Medulla oblongata (tissue), 1 donor: ENCODE results near the gene MNS1.
"Not testable (repeated sequence)": the region's sequence is repeated elsewhere in the genome, so short reads cannot be mapped to it uniquely, and the experiment has no call there.

ENCODE experiments used
- DNase-seq: peaks from one replicate; pipeline ENCODE4 v3.0.0-alpha.2; 2015; ENCODE audit errors: extremely low spot score

The MNS1 gene

DNA sequence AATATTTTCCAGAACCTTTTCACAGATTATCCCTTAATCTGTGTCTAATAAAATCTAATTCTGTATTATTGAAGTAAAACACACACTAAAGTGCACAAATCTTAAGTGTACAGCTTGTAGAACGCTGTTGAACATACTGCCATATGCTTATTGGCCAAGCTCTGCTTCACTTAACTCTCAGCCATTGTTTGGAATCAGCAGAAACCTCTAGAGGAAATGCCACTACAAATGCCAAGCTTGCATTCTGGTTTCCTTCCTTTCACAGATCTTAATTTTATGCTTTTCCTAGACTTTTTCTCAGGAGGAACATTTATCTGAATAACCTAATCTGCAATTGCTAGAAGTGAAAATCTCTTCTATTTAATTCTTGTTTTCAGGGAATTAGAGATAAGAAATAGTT, 10.1 kb downstream of the MNS1 start:
- no peak for DNase-seq

DNA sequence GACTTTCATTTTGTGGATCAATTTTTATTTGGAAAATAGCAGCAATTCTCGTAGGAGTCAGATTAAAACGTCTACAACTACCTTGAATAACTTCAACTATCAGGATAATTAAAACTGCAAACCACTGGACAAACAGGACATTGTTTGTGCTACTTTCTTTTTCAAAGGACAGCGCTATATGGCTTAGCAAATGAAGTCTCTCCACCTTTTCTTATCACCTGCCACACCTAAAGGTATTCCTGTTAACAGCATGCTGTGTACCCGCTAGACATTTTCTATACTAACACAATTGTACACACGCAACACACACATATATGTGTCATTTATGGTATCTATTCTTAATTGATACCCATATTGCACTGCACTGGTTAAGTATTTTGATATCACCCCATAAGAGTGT, 19.2 kb downstream of the MNS1 start:
- no peak for DNase-seq

DNA sequence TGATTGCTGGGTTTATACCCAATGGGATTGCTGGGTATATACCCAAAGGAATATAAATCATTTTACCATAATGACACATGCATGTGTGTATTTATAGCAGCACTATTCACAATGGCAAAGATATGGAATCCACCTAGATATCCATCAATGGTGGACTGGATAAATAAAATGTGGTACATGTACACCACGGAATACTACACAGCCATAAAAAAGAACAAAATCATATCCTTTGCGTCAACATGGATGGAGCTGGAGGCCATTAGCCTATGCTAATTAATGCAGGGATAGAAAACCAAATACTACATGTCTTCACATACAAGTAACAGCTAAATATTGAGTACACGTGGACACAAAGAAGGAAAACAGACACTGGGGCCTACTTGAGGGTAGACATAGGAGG, 22.6 kb downstream of the MNS1 start:
- DNase-seq, result no peak

DNA sequence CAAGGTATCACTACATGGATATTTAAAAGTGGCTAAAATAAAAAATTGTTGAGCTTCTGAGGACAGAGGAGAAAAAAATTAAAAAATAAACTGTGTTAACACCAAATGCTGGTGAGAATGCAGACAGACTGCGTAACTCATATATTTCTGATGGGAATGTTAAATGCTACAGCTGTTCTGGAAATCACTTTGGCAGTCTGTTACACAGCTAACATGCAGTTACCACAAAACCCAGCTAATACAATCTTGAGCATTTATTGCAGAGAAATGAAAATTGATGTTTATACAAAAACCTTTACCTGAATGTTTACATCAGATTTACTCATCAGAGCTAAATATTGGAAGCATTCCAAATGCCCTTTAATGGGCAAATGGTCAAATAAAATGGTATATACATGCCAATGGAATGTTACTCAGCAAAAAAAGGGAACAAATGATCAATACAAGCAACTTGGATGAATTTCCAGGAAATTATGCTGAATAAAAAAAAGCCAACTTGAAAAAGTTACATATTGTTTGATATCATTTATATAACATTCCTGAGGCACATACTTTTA, 24.6 kb downstream of the MNS1 start:
- no peak for DNase-seq

DNA sequence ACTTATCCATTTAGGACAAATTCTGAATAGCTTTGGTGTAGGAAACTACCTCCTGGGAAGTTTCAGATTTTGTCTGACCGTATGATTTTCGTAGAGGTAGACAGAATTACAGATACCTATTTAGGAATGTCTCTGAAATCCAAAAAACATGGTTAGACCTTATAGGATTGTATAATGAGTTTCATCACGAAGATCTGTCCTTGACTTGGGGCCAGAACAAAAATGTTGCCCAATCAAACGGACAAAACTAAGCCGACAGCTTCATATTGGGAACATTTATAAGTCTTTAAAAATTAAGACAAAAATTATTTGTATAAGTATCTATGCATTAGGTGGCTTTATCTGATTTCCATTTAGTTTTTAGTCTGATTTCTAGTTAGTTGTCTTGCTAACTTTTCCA, 32.6 kb downstream of the MNS1 start:
- no peak for DNase-seq

DNA sequence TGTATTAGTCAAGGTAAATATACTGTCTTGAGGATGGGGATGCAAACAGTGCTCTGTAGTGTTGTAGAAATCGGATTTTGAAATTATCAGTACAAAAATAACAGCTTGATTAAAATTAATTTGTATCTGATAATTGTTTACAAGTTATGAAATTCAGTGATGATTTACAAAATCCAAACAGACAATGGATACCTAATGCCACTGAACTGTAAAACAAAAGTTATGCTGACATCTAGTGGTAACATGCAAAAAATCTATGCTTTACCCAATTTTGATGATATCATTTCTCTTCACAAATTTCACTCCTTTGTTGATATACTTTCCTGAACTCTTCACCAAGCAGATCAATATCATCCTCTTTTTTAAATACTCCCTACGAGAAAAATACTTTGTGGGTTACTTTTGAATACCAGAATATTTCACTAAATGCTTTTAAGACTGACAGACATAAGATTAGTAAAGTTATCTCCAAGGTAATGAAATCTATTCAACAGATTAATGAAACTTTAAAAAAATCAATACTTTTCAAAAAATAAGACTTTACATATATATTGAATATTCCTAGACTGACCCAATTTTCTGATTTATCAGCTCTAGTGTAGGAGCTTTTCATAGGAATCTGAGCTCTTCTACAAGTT, 36.0 kb downstream of the MNS1 start:
- peak; percentile 14 for DNase-seq

DNA sequence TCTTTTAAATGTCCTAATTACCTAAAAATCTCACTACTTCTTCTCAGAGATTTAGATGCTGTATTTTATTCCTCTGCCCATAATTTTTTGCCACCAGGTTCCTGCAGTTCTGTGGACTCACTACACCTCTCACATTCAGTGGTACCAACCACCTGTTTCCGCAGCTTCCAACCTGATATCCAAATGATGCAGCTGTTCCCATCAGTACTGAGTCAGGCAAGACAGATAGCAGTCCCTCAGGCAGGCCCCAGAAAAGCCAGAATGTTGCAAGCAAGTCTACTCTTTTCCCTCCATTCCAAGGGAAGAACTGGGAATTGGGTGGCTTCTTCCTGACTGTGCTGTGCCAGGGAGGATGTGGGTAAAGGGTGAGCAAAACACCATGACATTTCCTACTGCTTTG, 39.0 kb downstream of the MNS1 start:
- no peak for DNase-seq

DNA sequence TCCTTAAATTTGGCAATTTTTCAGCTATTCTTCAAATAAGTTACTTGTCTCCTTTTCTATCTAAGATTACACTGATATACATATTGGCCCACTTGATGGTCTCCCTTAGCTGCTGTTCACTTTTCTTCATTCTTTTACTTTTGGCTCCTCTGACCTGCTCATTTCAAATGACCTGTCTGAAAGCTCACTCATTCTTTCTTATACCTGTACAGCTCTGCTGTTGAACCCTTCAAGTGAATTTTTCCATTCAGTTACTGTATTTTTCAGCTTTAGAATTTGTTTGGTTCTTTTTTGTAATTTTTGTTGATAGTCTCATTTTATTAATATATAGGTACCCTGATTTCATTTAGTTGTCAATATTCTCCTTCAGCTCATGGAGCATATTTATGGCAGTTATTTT, 39.7 kb downstream of the MNS1 start:
- DNase-seq, result no peak

DNA sequence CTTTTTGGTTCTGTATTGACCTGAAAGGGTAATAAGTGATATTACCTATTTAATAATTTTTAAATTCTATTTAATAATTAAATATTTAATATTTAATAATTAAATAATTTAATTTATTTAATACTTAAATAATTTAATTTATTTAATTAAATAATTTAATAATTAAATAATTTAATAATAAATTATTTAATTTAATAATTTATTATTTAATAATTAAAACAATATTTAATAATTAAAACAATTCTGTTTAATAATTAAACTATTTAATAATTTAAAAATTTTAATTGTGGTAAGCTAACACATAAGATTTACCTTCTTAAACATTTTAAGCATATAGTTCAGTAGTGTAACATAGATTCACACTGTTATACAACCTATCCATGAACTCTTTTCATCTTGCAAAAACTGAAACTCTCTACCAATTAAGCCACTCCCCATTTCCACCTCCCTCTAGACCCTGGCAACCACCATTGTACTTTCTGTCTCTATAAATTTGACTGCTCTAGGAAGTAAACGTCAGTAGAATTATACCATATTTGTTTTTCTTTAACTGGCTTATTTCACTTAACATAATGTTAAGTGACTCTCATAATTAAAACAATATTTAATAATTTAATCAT, 51.7 kb downstream of the MNS1 start:
- not testable (repeated sequence) for DNase-seq

DNA sequence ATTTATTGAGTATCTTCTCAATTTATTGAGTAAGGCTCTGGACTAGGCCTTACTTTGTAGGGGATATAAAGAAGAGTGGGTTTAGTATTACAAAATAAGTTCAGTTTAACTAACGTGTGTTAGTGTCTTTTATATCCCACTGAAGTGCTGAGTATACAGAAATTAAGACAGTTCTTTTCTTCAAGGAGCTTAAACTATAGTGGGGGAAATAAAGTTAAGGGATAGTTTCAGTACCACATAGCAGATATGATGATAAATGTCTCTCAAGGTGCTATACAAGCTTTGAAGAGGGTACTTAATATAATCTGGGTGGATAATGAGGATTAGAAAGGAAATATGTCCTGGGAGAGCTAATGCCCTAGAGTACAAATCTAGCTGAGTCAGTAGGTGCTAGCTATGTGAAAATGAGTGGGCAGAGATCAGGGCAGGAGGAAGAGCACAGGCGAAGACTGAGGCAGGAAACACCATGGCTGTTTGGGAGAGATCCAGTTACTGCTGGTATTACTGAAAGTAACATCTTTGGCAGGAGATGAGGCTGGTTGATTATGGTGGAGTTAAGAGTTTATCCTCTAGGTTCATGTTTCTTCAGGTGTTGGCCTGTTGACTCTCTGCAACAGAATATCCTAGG, 53.7 kb downstream of the MNS1 start:
- DNase-seq, result no peak

DNA sequence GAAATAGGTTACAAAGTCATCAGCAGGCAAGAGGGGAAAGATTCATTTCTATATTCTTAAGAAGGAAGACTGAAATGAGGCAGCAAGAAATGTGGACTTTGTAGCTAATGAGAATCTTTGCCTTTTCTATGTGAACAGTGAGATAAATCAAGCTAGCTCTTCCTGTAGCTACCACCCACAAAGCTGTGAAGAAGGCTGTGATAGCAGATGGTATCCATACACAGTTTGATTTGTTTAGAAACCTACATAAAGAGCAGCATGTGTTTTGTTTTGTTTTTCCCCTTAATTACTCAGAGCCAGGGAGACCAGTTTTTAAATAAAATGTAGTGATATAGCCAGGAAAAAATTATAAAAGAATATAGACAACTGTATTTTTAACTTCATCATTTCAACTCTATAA, 54.2 kb downstream of the MNS1 start:
- no peak for DNase-seq

DNA sequence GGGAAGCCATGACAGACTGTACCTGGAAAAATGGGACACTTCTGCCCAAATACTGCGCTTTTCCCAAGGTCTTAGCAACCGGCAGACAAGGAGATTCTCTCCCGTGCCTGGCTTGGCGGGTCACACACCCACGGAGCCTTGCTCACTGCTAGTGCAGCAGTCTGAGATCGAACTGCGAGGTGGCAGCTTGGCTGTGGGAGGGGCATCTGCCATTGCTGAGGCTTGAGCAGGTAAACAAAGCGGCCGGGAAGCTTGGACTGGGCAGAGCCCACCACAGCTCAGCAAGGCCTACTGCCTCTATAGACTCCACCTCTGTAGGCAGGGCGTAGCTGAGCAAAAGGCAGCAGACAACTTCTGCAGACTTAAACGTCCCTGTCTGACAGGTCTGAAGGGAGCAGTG, 65.7 kb downstream of the MNS1 start:
- not testable (repeated sequence) for DNase-seq

DNA sequence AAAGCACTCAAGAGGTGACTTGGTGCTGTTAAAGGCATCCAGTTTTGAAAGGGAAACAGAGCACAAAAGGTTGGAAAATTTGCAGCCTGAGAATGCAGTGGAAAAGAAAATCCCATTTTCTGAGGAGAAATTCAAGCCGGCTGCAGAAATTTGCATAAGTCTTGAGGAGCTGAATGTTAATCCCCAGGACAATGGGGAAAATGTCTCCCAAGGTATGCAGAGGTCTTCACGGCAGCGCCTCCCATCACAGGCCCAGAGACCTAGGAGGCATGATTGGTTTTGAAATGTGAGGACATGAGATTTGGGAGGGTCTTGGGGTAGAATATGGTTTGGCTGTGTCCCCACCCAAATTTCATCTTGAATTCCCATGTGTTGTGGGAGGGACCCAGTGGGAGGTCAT, 67.6 kb downstream of the MNS1 start:
- DNase-seq, result not testable (repeated sequence)

DNA sequence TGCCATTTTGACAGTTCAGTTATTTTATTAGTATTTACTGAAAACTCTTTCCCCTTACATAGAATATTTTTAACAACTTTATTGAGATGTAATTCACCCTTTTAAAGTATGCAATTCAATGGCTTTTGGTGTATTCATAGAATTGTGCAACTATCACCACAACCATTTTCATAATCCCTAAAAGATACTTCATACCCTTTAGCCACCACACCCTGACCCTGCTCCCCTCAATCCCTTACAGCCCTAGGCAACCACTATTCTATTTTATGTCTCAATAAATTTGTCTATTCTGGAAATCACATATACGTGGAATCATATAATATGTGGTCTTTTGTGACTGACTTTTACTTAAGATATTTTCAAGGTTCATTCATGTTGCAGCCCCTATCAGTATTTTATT, 70.0 kb downstream of the MNS1 start:
- DNase-seq, result no peak

DNA sequence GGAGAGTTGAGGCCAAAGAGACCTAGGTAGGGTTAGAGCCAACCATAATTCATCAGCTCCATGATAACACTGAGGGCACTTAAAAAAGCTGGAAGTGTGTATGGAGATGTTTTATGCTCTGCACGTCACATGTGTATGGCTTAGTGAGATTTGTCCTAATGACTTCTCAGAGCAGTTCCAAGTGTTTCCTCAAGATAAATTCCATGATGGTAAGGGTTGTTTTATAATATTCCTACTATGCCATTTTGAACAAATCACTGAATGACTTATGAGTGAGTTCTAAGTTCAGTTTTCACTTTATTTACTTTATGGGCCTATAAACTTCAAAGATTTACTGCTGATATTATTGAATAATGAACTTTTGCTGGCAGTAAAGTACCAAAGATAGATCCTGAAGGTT, 71.7 kb downstream of the MNS1 start:
- no peak for DNase-seq

DNA sequence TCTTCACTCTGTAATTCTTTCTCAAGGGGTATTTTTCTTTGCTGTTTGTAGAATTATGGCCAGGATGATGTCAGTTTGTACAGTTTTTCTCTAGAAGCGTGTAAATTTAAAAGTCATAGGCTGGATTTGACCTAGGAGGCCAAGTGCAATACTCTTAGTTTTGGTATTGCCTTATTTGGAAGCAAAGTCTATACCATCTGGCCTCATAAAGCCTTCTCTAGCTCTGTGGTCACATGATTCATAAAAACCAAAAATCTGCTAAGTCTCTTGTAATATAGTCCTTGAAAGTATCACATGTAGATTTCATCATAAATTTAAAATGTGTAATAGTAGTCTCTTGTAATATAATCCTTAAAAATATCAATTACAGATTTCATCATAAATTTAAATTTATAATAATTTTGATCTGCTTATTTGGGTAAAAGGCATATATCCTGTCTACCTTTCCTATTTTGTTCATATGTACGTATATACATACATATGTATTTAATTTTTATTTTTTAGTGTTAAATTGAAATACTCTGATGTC, 74.1 kb downstream of the MNS1 start:
- DNase-seq, result no peak

DNA sequence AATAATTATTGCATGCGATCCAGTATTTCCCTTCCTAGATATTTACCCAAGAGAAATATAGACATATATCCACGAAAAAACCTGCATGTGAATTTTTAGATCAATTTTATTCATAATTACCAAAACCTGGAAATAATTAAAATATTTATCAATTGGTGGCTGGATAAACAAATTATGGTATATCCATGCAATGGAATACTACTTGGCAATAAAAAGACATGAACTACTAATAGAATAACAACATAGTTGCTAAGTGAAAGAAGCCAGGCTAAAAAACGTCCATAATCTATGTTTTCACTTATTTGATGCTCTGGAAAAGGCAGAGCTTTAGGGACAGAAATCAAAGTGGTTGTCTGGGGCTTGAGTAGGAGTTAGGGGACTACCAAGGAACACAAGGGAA, 79.0 kb downstream of the MNS1 start:
- no peak for DNase-seq

DNA sequence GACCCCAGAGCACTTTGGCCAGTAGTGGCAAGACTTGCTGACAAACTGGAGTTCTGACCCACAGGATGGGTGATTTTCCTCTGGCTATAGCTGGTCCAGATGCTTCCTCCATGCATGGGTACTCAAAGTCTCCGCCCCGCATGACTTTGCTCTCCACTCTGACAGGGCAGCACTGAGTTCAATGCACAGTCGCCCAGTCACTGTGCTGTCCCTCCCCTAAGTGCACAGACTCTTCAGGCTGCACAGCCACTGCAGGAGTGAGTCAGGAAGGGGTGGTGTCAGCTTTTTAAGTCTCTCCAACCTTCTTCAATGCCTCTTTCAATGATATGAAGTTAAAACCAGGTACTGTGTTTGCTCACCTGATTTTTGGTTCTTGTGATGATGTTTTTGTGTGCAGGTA, 81.9 kb downstream of the MNS1 start:
- DNase-seq, result no peak
